HG03175 (cell line): Measurements from ENCODE around the gene ALKBH7.

Source experiments
- ATAC-seq: cut with Tn5 transposase; IDR thresholded peaks from one replicate; pipeline ENCODE4 v1.9.1; 2021; ENCODE audit warnings: mild to moderate bottlenecking, moderate library complexity; ENCODE audit not compliant: unreplicated experiment

ALKBH7 gene

GRCh38 chr19:6423499-6424194 is 51.1 kb downstream of the ALKBH7 start:
- ATAC-seq, result no peak

GRCh38 chr19:6424195-6424938 is 51.8 kb downstream of the ALKBH7 start, which contains the start of gene KHSRP:
TSS of gene KHSRP (minus strand) at chr19:6424811. CDS start at chr19:6424701, 110 bp downstream.
- no peak for ATAC-seq
